GM12891 (cell line): ENCODE measurements around the gene NDOR1.

Source experiments
- POLR2A ChIP-seq: IDR thresholded peaks from 2 replicates; pipeline ENCODE4 v1.6.1; 2011; ENCODE audit warnings: low read depth, low read length, control low read depth
- POLR2AphosphoS5 ChIP-seq: IDR thresholded peaks from 2 replicates; pipeline ENCODE4 v1.6.1; 2011; ENCODE audit warnings: low read depth, low read length, control low read depth
- SPI1 ChIP-seq: IDR thresholded peaks from 2 replicates; pipeline ENCODE4 v1.6.1; 2011; ENCODE audit warnings: low read depth, low read length, control low read depth
- TAF1 ChIP-seq: IDR thresholded peaks from 2 replicates; pipeline ENCODE4 v1.6.1; 2011; ENCODE audit warnings: low read depth, low read length, control low read depth

DNA sequence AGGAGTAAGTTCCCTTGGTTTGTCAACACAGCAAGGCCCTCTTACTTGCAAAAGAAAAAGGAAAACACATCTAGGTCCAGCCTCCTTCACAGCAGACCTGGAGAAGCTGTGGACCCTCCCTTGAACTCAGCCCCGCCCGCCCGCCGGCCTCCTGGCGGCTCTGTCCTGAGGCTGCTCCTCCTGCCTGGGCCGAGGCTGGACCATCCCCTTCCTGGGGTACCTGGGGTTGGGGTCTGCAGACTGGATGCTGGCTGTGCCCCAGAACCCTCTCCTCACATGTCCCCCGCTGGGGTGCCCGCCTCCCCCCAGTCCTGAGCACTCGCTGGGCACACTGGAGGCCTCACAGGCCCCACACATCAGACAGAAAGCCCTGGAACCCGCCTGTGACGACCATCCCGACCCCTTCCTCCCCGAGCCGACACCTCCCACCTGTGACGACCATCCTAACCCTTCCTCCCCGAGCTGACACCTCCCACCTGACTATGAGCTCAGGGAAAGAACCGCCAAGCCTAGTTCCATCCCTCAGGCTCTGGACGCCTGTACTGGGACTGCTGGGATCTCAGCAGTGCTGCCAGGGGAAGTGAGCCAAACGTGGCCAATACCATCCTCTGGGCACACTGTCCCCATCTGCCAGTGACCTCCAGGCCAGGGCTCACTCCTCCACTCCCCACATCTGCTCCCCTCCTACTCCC, 26.4 kb upstream of the NDOR1 start:
- TF ChIP-seq POLR2A (no peak), SPI1 (no peak), POLR2AphosphoS5 (no peak), TAF1 (no peak)
